Measurements from ENCODE around the gene BMERB1.
"Not testable (repeated sequence)": the region's sequence is repeated elsewhere in the genome, so short reads cannot be mapped to it uniquely, and the experiment has no call there.

Gene BMERB1

GRCh38 chr16:15523939-15524338 is 89.6 kb downstream of the BMERB1 start:
- DNase-seq (ENCODE audit: low read depth in 2 of 2), result no peak

GRCh38 chr16:15524966-15525365 is 90.6 kb downstream of the BMERB1 start:
- no peak for DNase-seq (ENCODE audit: low read depth in 2 of 2)

- DNase-seq (ENCODE audit: low read depth in 2 of 2), result no peak
Observed at GRCh38 chr16:15526097-15526496, 91.7 kb downstream of the BMERB1 start.

- no peak for DNase-seq (ENCODE audit: low read depth in 2 of 2)
Observed at GRCh38 chr16:15526731-15527130, 92.3 kb downstream of the BMERB1 start.

GRCh38 chr16:15529673-15530072 is 95.3 kb downstream of the BMERB1 start:
- no peak for DNase-seq (ENCODE audit: low read depth in 2 of 2)

- no peak for DNase-seq (ENCODE audit: low read depth in 2 of 2)
Observed at GRCh38 chr16:15530085-15530484, 95.7 kb downstream of the BMERB1 start.

GRCh38 chr16:15532825-15533224 is 98.4 kb downstream of the BMERB1 start:
- DNase-seq (ENCODE audit: low read depth in 2 of 2), result no peak

- no peak for DNase-seq (ENCODE audit: low read depth in 2 of 2)
Observed at GRCh38 chr16:15533386-15533785, 99.0 kb downstream of the BMERB1 start.

GRCh38 chr16:15535772-15536171 is 101.4 kb downstream of the BMERB1 start:
- DNase-seq (ENCODE audit: low read depth in 2 of 2), result no peak

- DNase-seq (ENCODE audit: low read depth in 2 of 2), result no peak
Observed at GRCh38 chr16:15536843-15537242, 102.5 kb downstream of the BMERB1 start.

- DNase-seq (ENCODE audit: low read depth in 2 of 2), result no peak
Observed at GRCh38 chr16:15538507-15538906, 104.1 kb downstream of the BMERB1 start.

GRCh38 chr16:15539197-15539596 is 104.8 kb downstream of the BMERB1 start:
- DNase-seq (ENCODE audit: low read depth in 2 of 2), result no peak

- DNase-seq (ENCODE audit: low read depth in 2 of 2), result no peak
Observed at GRCh38 chr16:15542261-15542660, 107.9 kb downstream of the BMERB1 start.

GRCh38 chr16:15542734-15543347 is 108.5 kb downstream of the BMERB1 start:
- DNase-seq (ENCODE audit: low read depth in 2 of 2), result no peak

- no peak for DNase-seq (ENCODE audit: low read depth in 2 of 2)
Observed at GRCh38 chr16:15544405-15544804, 110.0 kb downstream of the BMERB1 start.

- DNase-seq (ENCODE audit: low read depth in 2 of 2), result no peak
Observed at GRCh38 chr16:15545544-15545943, 111.2 kb downstream of the BMERB1 start.

- not testable (repeated sequence) for DNase-seq (ENCODE audit: low read depth in 2 of 2)
Observed at GRCh38 chr16:15547072-15547767, 112.8 kb downstream of the BMERB1 start.

GRCh38 chr16:15547768-15548096 is 113.3 kb downstream of the BMERB1 start:
- DNase-seq (ENCODE audit: low read depth in 2 of 2), result no peak

- DNase-seq (ENCODE audit: low read depth in 2 of 2), result no peak
Observed at GRCh38 chr16:15548482-15548891, 114.1 kb downstream of the BMERB1 start.

- no peak for DNase-seq (ENCODE audit: low read depth in 2 of 2)
Observed at GRCh38 chr16:15552507-15552906, 118.1 kb downstream of the BMERB1 start.

GRCh38 chr16:15553313-15554088 is 119.1 kb downstream of the BMERB1 start:
- DNase-seq (ENCODE audit: low read depth in 2 of 2), result no peak

- DNase-seq (ENCODE audit: low read depth in 2 of 2), result no peak
Observed at GRCh38 chr16:15556130-15556529, 121.7 kb downstream of the BMERB1 start.

GRCh38 chr16:15557258-15557657 is 122.9 kb downstream of the BMERB1 start:
- DNase-seq (ENCODE audit: low read depth in 2 of 2), result no peak

Data from stimulated activated CD8-positive, alpha-beta memory T cell treated with anti-CD3 and anti-CD28 coated beads, Interleukin-2, amount 100 ng/mL, for 1 hour (primary cell).